ENCODE results near the gene NDUFV2.
"Not testable (repeated sequence)": the region's sequence is repeated elsewhere in the genome, so short reads cannot be mapped to it uniquely, and the experiment has no call there.

The NDUFV2 gene

GRCh38 chr18:9102508-9103375 is at the start of gene NDUFV2:
TSS of gene NDUFV2 (plus strand) at chr18:9102699. CDS start at chr18:9102744, 45 bp downstream.
- peak; percentile 100 for DNase-seq (ENCODE audit: low spot score)
- peak; percentile 95 for FAIRE-seq

DNA sequence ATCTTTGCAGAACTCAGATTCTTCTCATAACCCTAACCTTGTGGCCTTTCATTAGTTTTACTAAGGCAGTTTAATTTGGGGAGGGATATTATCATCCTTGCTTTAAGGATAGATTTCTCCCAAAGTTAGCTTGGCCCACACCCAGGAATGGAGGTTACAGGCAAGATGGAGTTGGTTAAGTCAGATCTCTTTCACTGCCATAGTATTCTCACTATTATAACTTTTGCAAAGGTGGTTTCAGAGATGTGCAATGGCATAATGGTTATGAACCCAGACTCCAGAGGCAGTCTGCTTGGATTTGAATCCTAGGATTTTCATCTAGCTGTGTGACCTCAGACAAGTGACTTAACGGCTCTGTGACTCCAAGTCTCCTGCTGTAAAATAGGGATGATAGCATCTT is 48.7 kb upstream of the NDUFV2 start:
- FAIRE-seq (no peak), DNase-seq (ENCODE audit: low spot score) (no peak)

DNA sequence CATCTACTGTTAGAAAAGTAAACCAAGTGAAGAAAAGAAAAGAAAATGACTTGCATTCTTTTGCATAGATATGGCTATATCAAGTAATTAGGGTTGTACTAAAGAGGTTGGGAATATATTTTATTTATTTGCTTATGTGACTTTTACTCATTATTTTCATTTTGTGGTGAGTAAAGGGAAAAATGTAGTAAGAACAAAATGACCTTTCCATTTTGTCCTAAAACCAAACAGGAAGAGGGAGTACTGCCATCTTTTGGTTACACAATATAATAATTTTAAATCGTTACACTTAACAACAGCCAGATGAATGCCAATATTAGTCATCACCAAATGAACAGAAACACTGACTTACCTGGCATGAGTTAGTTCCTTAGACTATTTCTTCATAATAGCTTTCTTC is 47.3 kb upstream of the NDUFV2 start:
- no peak for FAIRE-seq
- DNase-seq (ENCODE audit: low spot score): peak; percentile 74

DNA sequence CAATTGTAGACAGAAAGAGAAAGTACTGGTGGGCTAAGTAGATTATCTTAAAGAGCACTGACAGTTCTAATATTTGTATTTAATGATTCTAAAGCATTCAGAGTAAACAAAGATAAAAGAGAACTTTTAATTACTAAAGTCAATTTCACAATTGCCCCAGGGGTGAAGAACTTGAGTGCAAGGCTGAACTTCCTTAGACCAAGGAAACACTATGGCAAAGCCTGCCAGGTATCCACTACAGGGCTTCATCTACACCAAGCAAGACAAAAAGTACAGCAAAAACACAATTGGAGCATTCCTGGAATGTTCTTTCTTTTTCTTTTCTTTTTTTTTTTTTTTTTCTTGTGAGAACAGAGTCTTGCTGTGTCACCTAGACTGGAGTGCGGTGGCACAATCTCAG is 46.9 kb upstream of the NDUFV2 start:
- DNase-seq (ENCODE audit: low spot score) (no peak), FAIRE-seq (no peak)

- DNase-seq (ENCODE audit: low spot score) (no peak), FAIRE-seq (no peak)
Measured at GRCh38 chr18:9057646-9058045, 44.9 kb upstream of the NDUFV2 start.

- DNase-seq (ENCODE audit: low spot score) (no peak), FAIRE-seq (no peak)
Measured at GRCh38 chr18:9058406-9058805, 44.1 kb upstream of the NDUFV2 start.

- FAIRE-seq (no peak), DNase-seq (ENCODE audit: low spot score) (no peak)
Measured at GRCh38 chr18:9062418-9062751, 40.1 kb upstream of the NDUFV2 start.

DNA sequence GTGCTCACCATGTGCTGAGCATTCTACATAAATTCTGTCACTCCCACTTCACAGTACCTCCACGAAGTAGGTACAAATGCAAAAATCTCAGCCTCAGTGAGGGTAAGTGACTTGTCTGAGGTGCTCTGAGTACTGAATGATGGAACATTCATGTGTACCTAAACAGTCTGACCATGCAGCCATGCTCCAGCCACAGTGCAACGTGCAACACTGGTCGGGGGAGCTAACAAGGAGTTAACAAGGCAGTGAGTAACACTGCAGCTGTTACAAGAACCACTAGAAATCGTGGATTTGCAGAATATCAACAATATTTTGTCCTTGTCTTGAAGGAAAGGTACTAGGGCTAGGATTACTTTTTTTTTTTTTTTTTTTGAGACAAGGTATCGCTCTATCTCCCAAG is 36.6 kb upstream of the NDUFV2 start:
- no peak for DNase-seq (ENCODE audit: low spot score)
- no peak for FAIRE-seq

- DNase-seq (ENCODE audit: low spot score): no peak
- FAIRE-seq: no peak
Measured at GRCh38 chr18:9066358-9066757, 36.1 kb upstream of the NDUFV2 start.

GRCh38 chr18:9066817-9067306 is 35.6 kb upstream of the NDUFV2 start:
- DNase-seq (ENCODE audit: low spot score) (no peak), FAIRE-seq (no peak)

DNA sequence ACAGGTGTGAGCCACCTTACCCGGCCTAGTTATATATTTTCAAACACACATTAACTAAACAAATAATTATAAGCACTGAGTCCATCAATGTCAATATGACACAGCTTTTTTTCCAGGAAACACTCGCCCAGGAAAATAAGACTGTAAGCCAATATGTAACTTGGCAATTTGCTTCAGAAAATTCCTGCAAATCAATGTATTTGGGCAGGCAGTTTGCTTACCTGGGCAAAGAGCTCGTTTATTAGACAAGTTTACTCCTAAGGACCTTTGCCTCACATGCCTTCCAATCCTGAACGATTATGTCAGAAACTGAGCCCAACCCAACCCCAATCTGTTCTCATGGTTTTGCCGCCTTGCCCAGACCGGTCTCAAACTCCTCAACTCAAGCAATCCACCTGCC is 34.7 kb upstream of the NDUFV2 start:
- FAIRE-seq (no peak), DNase-seq (ENCODE audit: low spot score) (no peak)

DNA sequence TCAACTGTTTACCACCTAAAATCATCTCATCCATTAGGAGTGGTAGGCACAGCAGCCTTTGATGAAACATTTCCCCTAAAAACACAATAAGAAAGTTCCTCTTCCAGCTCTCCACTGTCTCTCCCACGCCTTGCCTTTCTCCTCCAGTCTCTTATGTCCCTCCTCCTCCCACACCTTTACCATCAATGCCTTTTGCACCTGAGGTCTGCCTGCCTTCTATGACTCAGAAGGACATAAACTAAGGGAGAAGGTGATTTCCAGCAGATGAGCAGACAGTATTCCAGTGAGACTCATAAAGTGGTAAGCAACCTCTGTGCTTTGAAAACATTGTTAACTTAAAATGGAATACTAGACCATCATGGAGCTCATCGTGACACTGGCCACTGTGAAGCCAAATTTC is 34.2 kb upstream of the NDUFV2 start:
- DNase-seq (ENCODE audit: low spot score) (no peak), FAIRE-seq (no peak)

DNA sequence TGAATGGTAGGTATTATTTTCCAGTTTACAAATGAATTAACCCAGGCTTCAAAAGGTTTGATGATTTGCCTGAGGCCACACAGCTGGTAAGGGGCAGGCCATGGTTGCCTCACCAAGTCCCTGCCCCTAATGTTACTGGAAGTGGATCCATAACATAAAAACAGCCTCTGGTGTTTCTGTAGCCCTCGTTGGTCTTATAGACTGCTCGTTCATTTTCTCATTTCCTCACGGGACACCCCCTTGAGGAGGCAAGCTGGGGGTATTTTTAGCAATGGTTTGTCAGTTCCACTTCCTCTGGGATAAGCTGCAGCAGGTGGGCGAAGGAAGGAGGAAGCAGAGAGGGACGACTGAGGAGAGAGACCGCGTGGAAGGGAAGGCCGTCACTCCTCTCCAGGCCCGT is 32.9 kb upstream of the NDUFV2 start:
- DNase-seq (ENCODE audit: low spot score): no peak
- FAIRE-seq: no peak

- FAIRE-seq: no peak
- no peak for DNase-seq (ENCODE audit: low spot score)
Measured at GRCh38 chr18:9070212-9070611, 32.3 kb upstream of the NDUFV2 start.

- FAIRE-seq: no peak
Measured at GRCh38 chr18:9079818-9080528, 22.5 kb upstream of the NDUFV2 start.

DNA sequence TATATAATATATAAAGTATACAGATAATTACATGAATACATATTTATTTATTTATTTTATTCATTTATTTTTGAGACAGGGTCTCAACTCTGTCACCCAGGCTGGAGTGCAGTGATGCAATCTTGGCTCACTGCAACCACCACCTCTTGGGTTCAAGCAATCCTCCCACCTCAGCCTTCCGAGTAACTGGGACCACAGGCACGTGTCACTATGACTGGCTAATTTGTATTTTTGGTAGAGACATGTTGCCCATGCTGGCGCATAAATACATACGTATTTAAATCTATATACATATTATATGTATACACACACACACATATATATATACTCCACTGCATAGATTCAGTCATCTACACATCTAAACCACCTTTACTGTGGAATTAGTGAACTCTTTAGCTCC is 20.6 kb upstream of the NDUFV2 start:
- no peak for DNase-seq (ENCODE audit: low spot score)
- no peak for FAIRE-seq

More at GRCh38 chr18:9079818-9080528, 22.5 kb upstream of the NDUFV2 start:
- DNase-seq (ENCODE audit: low spot score): no peak

GRCh38 chr18:9082711-9083510 is 19.6 kb upstream of the NDUFV2 start:
- no peak for DNase-seq (ENCODE audit: low spot score)
- FAIRE-seq: no peak

DNA sequence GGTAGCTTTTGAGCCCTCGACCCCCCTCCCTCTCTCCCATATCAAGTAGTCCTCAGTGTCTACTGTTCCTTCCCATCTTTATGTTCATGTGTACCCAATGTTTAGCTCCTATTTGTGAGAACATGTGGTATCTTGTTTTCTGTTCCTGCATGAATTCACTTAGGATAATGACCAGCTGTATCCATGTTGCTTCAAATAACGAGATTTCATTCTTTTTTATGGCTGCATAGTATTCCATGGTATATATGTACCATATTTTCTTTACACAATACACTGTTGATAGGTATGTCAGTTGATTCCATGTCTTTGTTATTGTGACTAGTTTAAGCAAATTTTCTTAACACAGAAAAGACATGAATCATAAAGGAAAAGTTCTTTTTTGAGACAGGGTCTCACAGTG is 16.5 kb upstream of the NDUFV2 start:
- DNase-seq (ENCODE audit: low spot score): no peak
- FAIRE-seq: peak; percentile 44

- DNase-seq (ENCODE audit: low spot score): no peak
- FAIRE-seq: no peak
Measured at GRCh38 chr18:9086624-9087023, 15.9 kb upstream of the NDUFV2 start.

- no peak for DNase-seq (ENCODE audit: low spot score)
- FAIRE-seq: no peak
Measured at GRCh38 chr18:9087144-9087543, 15.4 kb upstream of the NDUFV2 start.

- no peak for DNase-seq (ENCODE audit: low spot score)
- no peak for FAIRE-seq
Measured at GRCh38 chr18:9088252-9088651, 14.2 kb upstream of the NDUFV2 start.

DNA sequence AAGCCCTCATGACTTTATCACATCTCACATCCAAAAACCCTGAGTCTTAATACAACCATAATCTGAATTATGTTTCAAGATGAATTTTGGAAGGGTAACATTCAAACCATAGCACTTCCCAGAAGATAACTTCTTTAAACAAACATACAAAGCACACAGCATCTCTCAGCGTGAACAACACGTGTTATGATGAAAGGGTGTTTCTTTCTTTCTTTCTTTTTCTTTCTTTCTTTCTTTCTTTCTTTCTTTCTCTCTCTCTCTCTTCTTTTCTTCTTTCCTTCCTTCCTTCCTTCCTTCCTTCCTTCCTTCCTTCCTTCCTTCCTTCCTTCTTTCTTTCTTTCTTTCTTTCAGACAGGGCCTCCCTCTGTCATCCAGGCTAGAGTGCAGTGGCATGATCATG is 13.8 kb upstream of the NDUFV2 start:
- FAIRE-seq: not testable (repeated sequence)

More for the DNA sequence above, 13.8 kb upstream of the NDUFV2 start:
- not testable (repeated sequence) for DNase-seq (ENCODE audit: low spot score)

Data from urothelium cell line (cell line).